HG03575 (cell line): ENCODE measurements around the gene RAX.

Experiments used
- ATAC-seq: cut with Tn5 transposase; IDR thresholded peaks from one replicate; pipeline ENCODE4 v1.9.1; 2021; ENCODE audit not compliant: unreplicated experiment, insufficient number of reproducible peaks, low FRiP score; ENCODE audit errors: extremely low read depth

Gene RAX

GRCh38 chr18:59219672-59220163 lies 53.5 kb downstream of the RAX start, which contains the start of gene GRP:
GRP (plus strand) TSS chr18:59220158; CDS start chr18:59220266, 108 bp downstream.
- ATAC-seq = no peak

DNA sequence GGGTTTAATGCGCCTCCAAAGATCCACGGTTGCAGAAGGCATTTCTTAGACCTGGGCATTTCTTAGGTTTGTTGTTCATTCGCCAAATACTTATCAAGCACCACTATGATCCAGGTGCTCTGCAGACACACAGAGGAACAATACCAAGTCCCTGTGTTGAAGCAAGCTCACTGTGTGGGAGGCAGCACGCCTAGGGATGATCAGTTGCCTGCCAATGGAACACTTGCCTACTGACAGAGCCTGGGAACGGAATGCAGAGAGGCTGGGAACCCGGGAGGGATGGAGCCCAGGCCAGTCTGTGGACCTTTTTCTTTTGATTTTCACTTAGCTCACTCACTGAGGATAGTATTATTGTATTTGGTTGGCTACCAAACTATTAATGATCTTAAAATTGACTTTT lies 55.2 kb downstream of the RAX start:
- no peak for ATAC-seq
